RWPE1 (cell line): ENCODE measurements around the gene MARS1.
"Not testable (repeated sequence)": the region's sequence is repeated elsewhere in the genome, so short reads cannot be mapped to it uniquely, and the experiment has no call there.

Experiments used
- CTCF ChIA-PET: fragments of 350-600 bp; sonication (Branson Sonifier 250); formaldehyde crosslinking; extraction: SDS; loops from one replicate; lab custom pipeline; 2021; lab: Yijun Ruan, JAX
- POLR2A ChIA-PET: fragments of 400-600 bp; formaldehyde crosslinking; extraction: SDS; loops from one replicate; lab custom pipeline; 2020; ENCODE audit warnings: antibody characterized with exemption; ENCODE audit not compliant: low non-redundant PET; lab: Yijun Ruan, JAX
- DNase-seq: peaks from one replicate; pipeline ENCODE4 v3.0.0; 2012; ENCODE audit warnings: low spot score
- H3K27ac ChIP-seq: fragments of 450-650 bp; 2 replicates; pipeline ENCODE4 v1.5.1; 2017
- CTCF ChIP-seq: fragments of 450-650 bp; conservative IDR thresholded peaks from 2 replicates; pipeline ENCODE4 v1.5.1; 2017; ENCODE audit warnings: low read depth, mild to moderate bottlenecking

Gene MARS1

GRCh38 chr12:57552835-57553313 lies 65.0 kb downstream of the MARS1 start:
- DNase-seq, result no peak

DNA sequence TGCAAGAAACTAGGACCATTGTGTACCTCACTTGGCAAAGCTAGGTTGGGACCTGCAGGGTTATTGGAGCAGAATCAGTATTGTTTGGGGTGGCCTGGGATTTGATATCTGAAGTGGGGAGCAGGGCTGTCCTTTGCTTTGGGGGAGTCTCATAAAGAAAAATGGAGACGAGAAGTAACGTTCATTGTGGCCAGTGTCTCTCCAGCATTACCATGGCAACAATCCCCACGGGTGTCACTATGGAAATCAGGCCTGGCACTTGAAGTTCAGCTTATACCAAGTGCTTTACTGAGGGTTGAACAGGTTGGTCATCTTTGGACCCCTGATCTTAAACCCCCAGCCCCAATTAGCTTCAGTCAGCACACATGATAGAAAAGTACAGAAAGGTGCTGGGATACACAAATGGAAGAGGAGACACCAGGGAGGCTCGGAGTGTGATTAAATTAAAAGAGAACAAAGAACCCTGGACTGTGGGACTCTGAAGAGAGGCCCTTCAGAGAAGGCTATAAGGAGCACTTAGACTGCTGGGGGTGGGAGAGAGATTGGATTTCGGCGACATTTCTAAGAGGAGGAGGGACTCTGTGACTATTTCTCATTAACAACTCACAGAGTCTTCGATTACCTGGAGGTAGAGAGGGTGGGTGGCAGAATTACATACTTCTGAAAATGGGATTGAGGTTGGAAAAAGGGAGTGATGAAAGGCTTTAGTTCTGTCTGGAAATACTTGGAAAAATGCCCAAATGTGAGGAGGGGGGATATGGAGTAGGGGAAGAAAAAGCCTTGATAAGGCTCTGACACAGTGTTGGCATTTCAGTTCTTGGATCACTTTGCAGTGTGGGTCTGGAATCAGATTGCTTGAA lies 65.7 kb downstream of the MARS1 start:
- DNase-seq, result no peak
- ChIA-PET POLR2A (no interaction called here), CTCF (interaction anchor here (0.6 to 0.8 kb wide), 2 partner anchors 11 to 30 kb away, joined by 3 to 8 read pairs; no protein-coding TSS in a partner anchor)
- TF ChIP-seq CTCF, result no peak
- H3K27ac ChIP-seq, result no peak overlapping the region

More at GRCh38 chr12:57552835-57553313, 65.0 kb downstream of the MARS1 start:
- ChIA-PET CTCF (interaction anchor here (0.7 to 0.8 kb wide), 2 partner anchors 15 to 31 kb away, joined by 3 to 6 read pairs; no protein-coding TSS in a partner anchor), POLR2A (no interaction called here)
- TF ChIP-seq CTCF, result no peak
- H3K27ac ChIP-seq, result no peak overlapping the region

DNA sequence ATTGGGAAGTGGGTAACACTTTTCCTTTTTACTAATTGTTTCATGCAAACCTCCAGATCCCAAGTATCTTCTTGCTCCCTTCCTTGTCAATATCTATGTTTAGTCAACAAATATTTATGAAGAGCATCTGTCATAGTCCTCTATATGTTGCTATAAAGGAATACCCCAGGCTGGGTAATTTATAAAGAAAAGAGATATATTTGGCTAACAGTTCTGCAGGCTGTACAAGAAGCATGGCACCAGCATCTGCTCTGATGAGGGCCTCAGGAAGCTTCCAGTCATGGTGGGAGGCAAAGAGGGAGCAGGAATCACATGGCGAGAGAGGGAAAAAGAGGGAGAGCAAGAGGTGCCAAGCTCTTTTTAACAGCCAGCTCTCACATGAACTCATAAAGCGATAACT lies 66.6 kb downstream of the MARS1 start:
- H3K27ac ChIP-seq, result no peak overlapping the region
- ChIA-PET POLR2A (no interaction called here), CTCF (interaction anchor here (0.6 kb wide), 1 partner anchor 12 kb away, joined by 8 read pairs; no protein-coding TSS in a partner anchor)
- no peak for DNase-seq
- no peak for TF ChIP-seq CTCF

DNA sequence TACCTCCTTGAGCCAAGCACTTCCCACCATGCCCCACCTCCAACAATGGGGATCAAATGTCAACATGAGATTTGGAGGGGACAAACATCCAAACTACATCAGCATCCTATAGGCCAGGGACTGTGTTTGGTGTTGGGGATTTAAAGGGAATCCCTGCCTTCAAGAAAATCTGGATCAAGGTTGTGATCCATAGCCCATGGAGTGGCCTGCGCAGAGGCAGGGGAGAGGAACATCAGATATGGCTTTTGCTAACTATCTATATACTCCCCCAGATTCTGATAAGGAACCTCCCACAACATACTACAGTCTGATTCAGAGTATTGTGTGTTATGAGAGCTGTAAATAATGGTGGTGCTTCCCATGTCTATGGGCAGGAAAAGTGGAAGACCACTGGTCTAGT lies 67.0 kb downstream of the MARS1 start:
- no peak for TF ChIP-seq CTCF
- DNase-seq, result no peak
- ChIA-PET POLR2A (no interaction called here), CTCF (no interaction called here)
- H3K27ac ChIP-seq, result no peak overlapping the region

- ChIA-PET CTCF (no interaction called here), POLR2A (no interaction called here)
- no peak overlapping the region for H3K27ac ChIP-seq
- DNase-seq, result no peak
- TF ChIP-seq CTCF, result no peak
Observed at GRCh38 chr12:57558864-57559263, 71.0 kb downstream of the MARS1 start.

- no peak for DNase-seq
Observed at GRCh38 chr12:57560516-57560915, 72.6 kb downstream of the MARS1 start.

GRCh38 chr12:57561117-57561516 lies 73.2 kb downstream of the MARS1 start:
- DNase-seq, CTCF ChIA-PET, H3K27ac ChIP-seq, POLR2A ChIA-PET: not testable (repeated sequence)

More at GRCh38 chr12:57560516-57560915, 72.6 kb downstream of the MARS1 start:
- POLR2A ChIA-PET, result no interaction called here
- no peak overlapping the region for H3K27ac ChIP-seq
- CTCF ChIA-PET, result no interaction called here
- TF ChIP-seq CTCF, result no peak
